ENCODE results near the gene DSN1. TPM values are rescaled to one million over a fixed set of nuclear protein-coding genes. Genes with fewer than 3 reads are reported as not detected.
A peak's percentile ranks its signal among the peaks of the same experiment; 100 is the strongest.

DSN1 gene
- total RNA-seq, 1 donor from 2014 or later: 3.7 TPM

GRCh38 chr20:36785308-36785707 lies 11.7 kb upstream of the DSN1 start:
- no peaks in the 10 kb centered on the region for H3K27me3 ChIP-seq (ENCODE audit: control insufficient read depth, insufficient read depth, low read length)
- no peak for DNase-seq (ENCODE audit: low read depth)
- no peak for TF ChIP-seq CTCF (IDR thresholded peaks at IDR 0.05; ENCODE audit: insufficient read depth, low read length, severe bottlenecking)
- peaks cover 13% of the 10 kb centered on the region for H3K36me3 ChIP-seq (ENCODE audit: control insufficient read depth, insufficient read depth, low read length)
- no peak for FAIRE-seq
- no peak overlapping the region for H3K4me3 ChIP-seq (ENCODE audit: low read depth, low read length)

GRCh38 chr20:36784900-36785299 lies 11.3 kb upstream of the DSN1 start:
- no peak for FAIRE-seq
- Histone ChIP-seq H3K4me3 (ENCODE audit: low read depth, low read length) (no peak overlapping the region), H3K27me3 (ENCODE audit: control insufficient read depth, insufficient read depth, low read length) (no peaks in the 10 kb centered on the region), H3K36me3 (ENCODE audit: control insufficient read depth, insufficient read depth, low read length) (peaks cover 13% of the 10 kb centered on the region)
- TF ChIP-seq CTCF (IDR thresholded peaks at IDR 0.05; ENCODE audit: insufficient read depth, low read length, severe bottlenecking): no peak
- no peak for DNase-seq (ENCODE audit: low read depth)

GRCh38 chr20:36784116-36784515 lies 10.6 kb upstream of the DSN1 start:
- H3K4me3 ChIP-seq (ENCODE audit: low read depth, low read length): no peak overlapping the region
- TF ChIP-seq CTCF (IDR thresholded peaks at IDR 0.05; ENCODE audit: insufficient read depth, low read length, severe bottlenecking): no peak
- no peaks in the 10 kb centered on the region for H3K27me3 ChIP-seq (ENCODE audit: control insufficient read depth, insufficient read depth, low read length)
- H3K36me3 ChIP-seq (ENCODE audit: control insufficient read depth, insufficient read depth, low read length): peaks cover 13% of the 10 kb centered on the region
- FAIRE-seq: peak; percentile 23
- no peak for DNase-seq (ENCODE audit: low read depth)

GRCh38 chr20:36779656-36780025 lies 6.1 kb upstream of the DSN1 start:
- no peaks in the 10 kb centered on the region for H3K27me3 ChIP-seq (ENCODE audit: control insufficient read depth, insufficient read depth, low read length)
- FAIRE-seq: no peak
- no peak for DNase-seq (ENCODE audit: low read depth)
- no peak overlapping the region for H3K4me3 ChIP-seq (ENCODE audit: low read depth, low read length)
- H3K36me3 ChIP-seq (ENCODE audit: control insufficient read depth, insufficient read depth, low read length): peaks cover 4% of the 10 kb centered on the region
- TF ChIP-seq CTCF (IDR thresholded peaks at IDR 0.05; ENCODE audit: insufficient read depth, low read length, severe bottlenecking): no peak

- FAIRE-seq: no peak
These were observed 5.5 kb upstream of the DSN1 start for GRCh38 chr20:36778831-36779655.

More at GRCh38 chr20:36778831-36779655, 5.5 kb upstream of the DSN1 start:
- TF ChIP-seq CTCF (IDR thresholded peaks at IDR 0.05; ENCODE audit: insufficient read depth, low read length, severe bottlenecking): no peak
- H3K4me3 ChIP-seq (ENCODE audit: low read depth, low read length): no peak overlapping the region
- DNase-seq (ENCODE audit: low read depth): no peak
- no peaks in the 10 kb centered on the region for H3K27me3 ChIP-seq (ENCODE audit: control insufficient read depth, insufficient read depth, low read length)
- peaks cover 2% of the 10 kb centered on the region for H3K36me3 ChIP-seq (ENCODE audit: control insufficient read depth, insufficient read depth, low read length)

Measured in bronchial epithelial cell (primary cell).